ENCODE data around the gene BLNK. TPM values are rescaled to one million over a fixed set of nuclear protein-coding genes. Genes with fewer than 3 reads are reported as not detected.

The BLNK gene
- total and polyA plus RNA-seq, 2 donors (not counting 1 experiment from before 2014, with no cell fraction given): 0.33 TPM; not detected in 1

DNA sequence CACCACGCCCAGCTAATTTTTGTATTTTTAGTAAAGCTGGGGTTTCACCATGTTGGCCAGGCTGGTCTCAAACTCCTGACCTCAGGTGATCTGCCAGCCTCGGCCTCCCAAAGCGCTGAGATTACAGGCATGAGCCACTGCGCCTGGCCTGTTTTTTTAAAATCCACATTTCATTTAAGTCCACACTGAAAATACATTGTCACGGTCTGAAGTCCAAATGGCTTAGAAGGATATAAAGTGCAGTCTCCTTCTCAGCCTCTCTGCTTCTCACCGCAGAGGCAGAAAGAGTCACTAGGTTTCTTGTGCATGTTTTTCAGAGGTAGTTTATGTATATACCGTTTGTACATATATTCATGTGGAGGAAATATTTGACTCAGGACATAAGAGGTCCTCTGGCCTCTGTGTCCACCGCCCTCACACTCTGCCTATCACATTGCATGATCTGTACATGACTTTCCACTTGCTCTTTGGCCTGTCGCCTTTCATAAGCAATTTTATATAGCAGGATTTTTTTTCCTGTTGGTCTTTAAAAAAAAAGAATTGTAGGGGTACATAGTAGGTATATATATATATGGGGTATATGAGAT is 42.9 kb downstream of the BLNK start:
- Histone ChIP-seq H3K79me2 (ENCODE audit: control insufficient read depth, insufficient read depth, low read length) (no peaks in the 10 kb centered on the region), H2AFZ (ENCODE audit: low read length) (no peak overlapping the region), H4K20me1 (ENCODE audit: control insufficient read depth, extremely low read depth, insufficient read depth, low read length) (no peaks in the 10 kb centered on the region), H3K4me2 (ENCODE audit: extremely low read depth, insufficient read depth, low read length) (no peak overlapping the region), H3K4me3 (replicated peaks in 1 of 4; ENCODE audit: control extremely low read depth in 1 of 4, insufficient read depth in 1 of 4, low read depth in 3 of 4, low read length in 4 of 4) (no peak overlapping the region), H3K36me3 (ENCODE audit: control insufficient read depth, insufficient read depth, low read length) (no peaks in the 10 kb centered on the region), H3K27me3 (ENCODE audit: control insufficient read depth, insufficient read depth, low read length) (no peaks in the 10 kb centered on the region), H3K4me1 (ENCODE audit: control insufficient read depth, extremely low read depth, insufficient read depth, low read length) (no peaks in the 10 kb centered on the region), H3K27ac (ENCODE audit: insufficient read depth, low read length) (no peak overlapping the region), H3K9ac (ENCODE audit: insufficient read depth, low read length) (no peak overlapping the region), H3K9me3 (ENCODE audit: control insufficient read depth, insufficient read depth, low read depth, low read length) (no peaks in the 10 kb centered on the region)
- TF ChIP-seq, protein P1, sequence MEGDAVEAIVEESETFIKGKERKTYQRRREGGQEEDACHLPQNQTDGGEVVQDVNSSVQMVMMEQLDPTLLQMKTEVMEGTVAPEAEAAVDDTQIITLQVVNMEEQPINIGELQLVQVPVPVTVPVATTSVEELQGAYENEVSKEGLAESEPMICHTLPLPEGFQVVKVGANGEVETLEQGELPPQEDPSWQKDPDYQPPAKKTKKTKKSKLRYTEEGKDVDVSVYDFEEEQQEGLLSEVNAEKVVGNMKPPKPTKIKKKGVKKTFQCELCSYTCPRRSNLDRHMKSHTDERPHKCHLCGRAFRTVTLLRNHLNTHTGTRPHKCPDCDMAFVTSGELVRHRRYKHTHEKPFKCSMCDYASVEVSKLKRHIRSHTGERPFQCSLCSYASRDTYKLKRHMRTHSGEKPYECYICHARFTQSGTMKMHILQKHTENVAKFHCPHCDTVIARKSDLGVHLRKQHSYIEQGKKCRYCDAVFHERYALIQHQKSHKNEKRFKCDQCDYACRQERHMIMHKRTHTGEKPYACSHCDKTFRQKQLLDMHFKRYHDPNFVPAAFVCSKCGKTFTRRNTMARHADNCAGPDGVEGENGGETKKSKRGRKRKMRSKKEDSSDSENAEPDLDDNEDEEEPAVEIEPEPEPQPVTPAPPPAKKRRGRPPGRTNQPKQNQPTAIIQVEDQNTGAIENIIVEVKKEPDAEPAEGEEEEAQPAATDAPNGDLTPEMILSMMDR (conservative IDR thresholded peaks at IDR 0.05 in 1 of 2, IDR thresholded peaks at IDR 0.05 in 1 of 2; ENCODE audit: low read depth in 1 of 2, low read length in 2 of 2): no peak
- no peak for TF ChIP-seq EZH2 (IDR thresholded peaks at IDR 0.05; ENCODE audit: low read length, missing control alignments)
- DNase-seq (ENCODE audit: low read depth in 2 of 2): no peak

DNA sequence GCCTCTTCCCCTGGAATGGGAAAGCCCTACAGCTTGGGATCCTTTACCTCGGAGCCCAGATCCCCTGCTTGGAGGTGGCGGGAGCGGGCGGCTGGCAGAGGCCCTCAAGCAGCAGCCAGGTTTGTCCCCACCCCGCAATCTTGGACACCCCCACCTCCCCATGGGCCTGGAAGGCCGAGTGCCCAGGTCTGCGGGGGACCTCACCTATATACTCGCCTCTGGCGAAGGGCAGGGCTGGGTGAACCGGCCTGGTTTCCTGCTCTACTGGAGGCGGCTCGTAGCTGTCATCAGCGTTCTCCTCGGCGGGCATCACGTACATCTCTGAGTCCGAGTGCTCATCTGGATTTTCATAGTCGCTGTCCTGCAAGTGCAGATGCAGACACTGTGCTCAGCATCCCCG is 44.2 kb downstream of the BLNK start:
- no peaks in the 10 kb centered on the region for H4K20me1 ChIP-seq (ENCODE audit: control insufficient read depth, extremely low read depth, insufficient read depth, low read length)
- H3K79me2 ChIP-seq (ENCODE audit: control insufficient read depth, insufficient read depth, low read length): no peaks in the 10 kb centered on the region
- H3K9me3 ChIP-seq (ENCODE audit: control insufficient read depth, insufficient read depth, low read depth, low read length): no peaks in the 10 kb centered on the region
- H3K27me3 ChIP-seq (ENCODE audit: control insufficient read depth, insufficient read depth, low read length): no peaks in the 10 kb centered on the region
- H3K36me3 ChIP-seq (ENCODE audit: control insufficient read depth, insufficient read depth, low read length): no peaks in the 10 kb centered on the region
- no peaks in the 10 kb centered on the region for H3K4me1 ChIP-seq (ENCODE audit: control insufficient read depth, extremely low read depth, insufficient read depth, low read length)
- no peak overlapping the region for H3K4me3 ChIP-seq (replicated peaks in 1 of 4; ENCODE audit: control extremely low read depth in 1 of 4, insufficient read depth in 1 of 4, low read depth in 3 of 4, low read length in 4 of 4)
- H3K9ac ChIP-seq (ENCODE audit: insufficient read depth, low read length): no peak overlapping the region
- H3K27ac ChIP-seq (ENCODE audit: insufficient read depth, low read length): no peak overlapping the region
- no peak overlapping the region for H3K4me2 ChIP-seq (ENCODE audit: extremely low read depth, insufficient read depth, low read length)
- H2AFZ ChIP-seq (ENCODE audit: low read length): no peak overlapping the region
- no peak for TF ChIP-seq EZH2 (IDR thresholded peaks at IDR 0.05; ENCODE audit: low read length, missing control alignments)
- TF ChIP-seq, protein P1 (conservative IDR thresholded peaks at IDR 0.05 in 1 of 2, IDR thresholded peaks at IDR 0.05 in 1 of 2; ENCODE audit: low read depth in 1 of 2, low read length in 2 of 2): no peak
- DNase-seq (ENCODE audit: low read depth in 2 of 2): no peak

DNA sequence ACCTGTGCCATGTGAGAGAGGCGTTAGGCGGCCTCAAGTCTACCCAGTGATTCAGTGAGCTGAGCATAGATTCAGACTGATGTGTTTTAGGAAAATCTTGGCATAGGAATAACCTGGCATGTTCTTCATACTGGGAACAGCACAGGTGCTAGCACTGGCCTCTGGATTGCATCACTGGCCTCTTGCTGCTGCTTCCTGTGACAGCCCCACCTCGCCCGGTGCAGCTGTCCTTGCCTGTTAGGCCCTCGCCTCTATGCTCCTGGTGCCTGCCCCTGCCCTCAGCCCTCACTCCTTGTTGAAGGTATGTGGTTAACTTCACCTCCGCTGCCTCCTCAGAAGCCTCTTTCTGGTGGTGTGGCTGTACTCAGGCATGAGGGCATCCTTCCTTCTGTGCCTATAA is 46.2 kb downstream of the BLNK start:
- Histone ChIP-seq H3K79me2 (ENCODE audit: control insufficient read depth, insufficient read depth, low read length) (no peaks in the 10 kb centered on the region), H3K4me1 (ENCODE audit: control insufficient read depth, extremely low read depth, insufficient read depth, low read length) (no peaks in the 10 kb centered on the region), H3K36me3 (ENCODE audit: control insufficient read depth, insufficient read depth, low read length) (no peaks in the 10 kb centered on the region), H3K9me3 (ENCODE audit: control insufficient read depth, insufficient read depth, low read depth, low read length) (no peaks in the 10 kb centered on the region), H3K4me3 (replicated peaks in 1 of 4; ENCODE audit: control extremely low read depth in 1 of 4, insufficient read depth in 1 of 4, low read depth in 3 of 4, low read length in 4 of 4) (no peak overlapping the region), H3K27me3 (ENCODE audit: control insufficient read depth, insufficient read depth, low read length) (no peaks in the 10 kb centered on the region), H3K9ac (ENCODE audit: insufficient read depth, low read length) (no peak overlapping the region), H3K4me2 (ENCODE audit: extremely low read depth, insufficient read depth, low read length) (no peak overlapping the region), H4K20me1 (ENCODE audit: control insufficient read depth, extremely low read depth, insufficient read depth, low read length) (no peaks in the 10 kb centered on the region), H2AFZ (ENCODE audit: low read length) (no peak overlapping the region), H3K27ac (ENCODE audit: insufficient read depth, low read length) (no peak overlapping the region)
- no peak for TF ChIP-seq EZH2 (IDR thresholded peaks at IDR 0.05; ENCODE audit: low read length, missing control alignments)
- TF ChIP-seq, protein P1 (conservative IDR thresholded peaks at IDR 0.05 in 1 of 2, IDR thresholded peaks at IDR 0.05 in 1 of 2; ENCODE audit: low read depth in 1 of 2, low read length in 2 of 2): no peak
- DNase-seq (ENCODE audit: low read depth in 2 of 2): no peak

Measured in fibroblast of lung (primary cell).